AG20443 (cell line): Measurements from ENCODE around the gene GPX4.

ENCODE experiments used
- DNase-seq: peaks from one replicate; pipeline ENCODE4 v3.0.0; 2012; ENCODE audit warnings: low spot score, mixed read lengths

GPX4 gene

GRCh38 chr19:1150333-1151036, 46.7 kb downstream of the GPX4 start:
- DNase-seq: no peak

DNA sequence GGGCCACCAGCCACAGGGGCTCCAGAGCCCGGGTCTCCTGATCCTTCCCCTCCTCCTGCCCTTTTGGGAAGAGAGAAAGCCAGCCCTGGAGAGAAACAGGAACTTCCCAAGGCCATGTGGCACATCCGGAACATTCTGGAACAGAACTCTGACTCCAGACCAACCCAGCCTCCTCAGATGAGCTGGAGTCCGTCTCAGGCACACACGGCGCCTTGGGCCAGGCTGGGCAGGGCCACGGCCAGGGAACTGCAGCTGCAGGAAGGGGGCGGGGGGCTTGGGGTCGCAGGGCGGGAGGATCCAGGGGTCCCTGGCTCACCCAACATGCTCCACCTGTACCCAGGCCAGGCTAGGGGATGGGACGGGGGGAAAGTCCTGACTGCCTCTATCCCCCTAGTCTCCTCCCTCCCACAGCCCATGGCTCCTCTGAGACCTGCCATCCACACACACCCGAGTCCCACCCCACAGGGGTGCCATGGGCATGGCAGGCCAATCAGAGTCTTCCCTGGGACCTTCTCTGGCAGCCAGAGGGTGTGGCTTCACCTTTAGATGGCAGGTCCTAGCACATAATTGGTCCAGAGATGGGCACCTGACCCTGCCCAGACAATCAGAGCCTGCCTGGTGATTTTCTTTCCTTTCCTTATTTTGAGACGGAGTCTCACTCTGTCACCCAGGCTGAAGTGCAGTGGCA, 47.4 kb downstream of the GPX4 start:
- DNase-seq: no peak

GRCh38 chr19:1151917-1152587, 48.3 kb downstream of the GPX4 start:
- peak; percentile 58 for DNase-seq

GRCh38 chr19:1153891-1154730, 50.3 kb downstream of the GPX4 start:
- DNase-seq: no peak

DNA sequence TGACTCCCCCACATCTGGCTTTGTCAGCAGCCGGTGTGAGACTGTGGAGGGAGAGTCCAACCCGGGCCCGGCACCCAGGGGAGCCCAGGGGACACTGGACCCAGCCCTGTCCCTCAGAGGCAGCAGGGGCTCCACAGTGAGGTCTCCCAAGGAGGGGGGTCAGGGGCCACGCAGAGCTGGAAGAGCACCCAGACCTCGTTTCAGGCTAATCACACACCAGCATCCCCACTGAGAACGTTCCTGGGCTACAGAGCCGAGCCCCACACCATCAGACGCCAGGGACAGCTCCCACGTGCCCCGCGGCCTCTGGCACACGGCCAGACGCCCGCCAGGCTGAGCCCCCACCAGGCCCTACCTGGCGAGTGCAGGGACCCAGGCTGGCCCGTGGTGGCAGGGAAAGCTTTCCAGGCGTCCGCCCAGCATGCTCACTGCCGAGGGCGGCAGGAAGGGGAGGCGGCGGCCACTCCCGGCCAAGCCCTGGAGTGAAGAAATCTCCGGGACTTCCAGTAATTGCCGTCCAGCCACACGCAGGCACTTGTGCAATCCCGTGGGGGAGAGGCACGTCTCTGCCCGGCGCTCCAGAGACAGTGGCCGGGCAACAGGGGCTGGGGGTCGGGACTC, 51.0 kb downstream of the GPX4 start:
- peak; percentile 96 for DNase-seq

DNA sequence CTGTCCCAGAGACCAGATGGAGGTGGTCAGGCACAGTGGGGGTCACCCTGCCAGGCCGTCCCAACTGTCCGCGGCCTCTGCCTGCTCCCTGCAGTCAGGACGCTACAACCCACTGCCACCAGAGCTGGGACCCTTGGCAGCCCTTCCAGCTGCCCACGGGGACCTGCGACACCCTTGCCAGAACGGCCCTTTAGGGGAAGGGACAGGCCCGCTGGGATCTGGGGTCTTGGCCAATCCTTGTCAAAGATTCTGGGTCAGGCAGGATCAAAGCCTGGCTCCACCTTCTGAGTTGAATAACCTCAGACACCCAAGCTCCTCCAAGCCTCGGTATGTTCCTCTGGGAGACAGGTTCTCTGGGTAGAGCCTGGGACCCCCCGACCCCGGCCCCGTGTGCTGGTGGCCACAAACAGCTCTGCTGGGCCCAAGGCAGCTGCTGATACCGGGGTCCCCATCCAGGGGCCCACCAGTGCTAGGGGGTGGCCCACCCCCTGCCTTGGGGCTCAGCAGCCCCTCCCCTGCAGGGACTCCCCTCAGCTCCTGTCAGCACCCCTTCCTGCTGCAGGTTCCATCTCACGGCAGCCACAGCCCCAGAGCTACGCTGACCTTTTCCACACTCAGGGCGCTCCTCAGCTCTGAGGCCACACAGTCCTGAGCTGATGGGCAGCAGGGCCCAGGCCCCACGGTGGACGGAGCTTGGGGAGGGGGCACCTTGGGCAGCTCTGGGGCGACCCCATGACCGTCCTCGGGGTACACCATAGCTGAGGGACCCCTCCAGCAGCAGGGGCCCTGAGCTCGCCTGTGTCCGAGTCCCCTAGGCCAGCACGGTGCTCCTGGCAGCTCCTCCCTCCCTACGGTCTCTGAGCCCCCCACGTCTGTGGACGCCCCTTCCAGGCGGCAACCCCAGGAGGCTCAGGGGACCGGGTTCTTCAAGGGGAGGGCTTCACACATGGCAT, 51.8 kb downstream of the GPX4 start:
- peak; percentile 48 for DNase-seq
